Fibroblast of upper back skin (primary cell): ENCODE measurements around the gene UBE2E2.

Source experiments
- DNase-seq: peaks from one replicate; pipeline ENCODE4 v3.0.0-alpha.2; 2013

Gene UBE2E2

GRCh38 chr3:23198801-23199200 lies 4.3 kb upstream of the UBE2E2 start:
- no peak for DNase-seq

DNA sequence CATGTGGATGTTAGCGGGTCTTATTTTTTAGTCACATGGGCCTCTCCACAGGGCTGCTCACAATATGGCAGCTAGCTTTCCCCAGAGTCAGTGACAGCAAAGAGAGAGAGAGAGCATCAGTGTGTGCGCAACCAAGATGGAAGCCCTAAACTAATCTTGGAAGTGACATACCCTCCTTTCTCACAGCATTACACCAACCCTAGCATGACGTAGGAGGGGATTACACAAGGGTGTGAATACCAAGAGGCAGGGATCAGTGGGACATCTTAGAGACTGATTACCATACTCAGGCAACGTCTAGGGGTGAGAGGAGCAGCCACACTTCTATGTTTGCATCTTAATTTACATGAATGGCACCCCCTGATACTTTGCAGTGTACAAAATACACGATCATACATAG lies 3.5 kb upstream of the UBE2E2 start:
- no peak for DNase-seq

GRCh38 chr3:23201154-23201838 lies 1.8 kb upstream of the UBE2E2 start:
- DNase-seq, result no peak

DNA sequence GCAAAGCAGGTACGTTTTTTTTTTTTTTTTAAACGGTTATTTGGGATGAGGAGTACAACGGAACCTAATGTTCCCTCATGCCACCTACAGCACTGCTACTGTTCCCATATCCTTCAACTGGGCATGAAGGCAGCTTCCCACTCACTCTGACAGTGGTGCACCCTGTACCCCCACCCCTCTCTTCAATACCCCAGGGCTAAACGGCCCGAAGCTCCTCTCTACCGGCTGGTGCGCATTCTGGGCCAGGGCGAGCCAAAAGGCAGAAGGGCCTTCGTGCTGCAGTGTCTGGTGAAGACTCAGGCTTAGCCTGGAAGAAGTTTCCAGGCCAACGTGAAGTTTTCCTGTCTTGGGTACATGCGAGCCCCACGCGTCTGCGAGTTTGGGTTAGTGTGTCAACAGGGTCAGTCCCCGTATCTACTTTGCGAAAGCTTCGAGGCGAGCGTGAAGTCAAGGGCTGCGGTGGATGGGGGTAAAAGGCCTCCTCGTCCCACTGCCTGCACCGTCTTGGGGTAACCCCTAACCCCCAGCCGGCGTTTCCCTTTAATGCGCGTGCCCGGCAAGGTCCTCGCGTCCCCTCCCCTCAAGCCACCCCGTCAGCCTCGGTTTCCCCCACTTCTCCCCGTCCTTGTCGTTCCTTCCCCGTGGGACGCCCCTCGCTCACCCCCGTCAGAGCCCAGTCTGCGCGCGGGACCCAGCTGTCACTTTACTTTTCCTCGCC lies 765 bp upstream of the UBE2E2 start:
- peak; percentile 7 for DNase-seq

DNA sequence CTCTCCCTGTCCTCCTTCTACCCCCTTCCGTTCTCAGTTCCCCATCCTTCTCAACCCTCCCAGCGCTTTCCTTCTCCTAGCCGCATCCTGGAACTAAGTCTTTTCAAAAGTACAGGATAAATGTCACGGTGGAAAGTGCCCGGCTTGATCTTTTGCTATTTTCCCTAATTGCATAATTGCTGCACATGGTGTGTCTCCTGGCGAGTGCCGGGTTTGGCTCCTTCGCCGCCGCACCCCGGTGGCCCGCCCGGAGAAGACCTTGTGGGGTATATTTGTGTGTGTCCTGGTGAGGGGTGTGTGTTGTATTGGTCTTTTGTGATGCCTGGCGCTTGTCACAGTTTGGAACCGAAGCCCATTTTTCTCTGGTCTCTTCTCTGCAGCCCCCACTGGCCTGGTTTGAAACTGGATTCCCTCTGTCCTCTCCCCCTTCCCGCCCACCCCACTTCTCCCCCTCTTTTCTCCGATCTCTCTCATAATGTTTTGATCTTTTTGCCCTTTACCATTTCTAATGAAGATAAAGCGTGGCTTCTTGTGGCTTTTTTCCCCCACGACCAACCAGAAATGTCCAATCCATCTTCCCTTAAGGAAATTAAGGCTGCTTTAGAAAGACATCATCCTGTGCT lies 692 bp downstream of the UBE2E2 start:
- no peak for DNase-seq

- DNase-seq, result no peak
Observed at GRCh38 chr3:23206366-23206765, 3.2 kb downstream of the UBE2E2 start.

DNA sequence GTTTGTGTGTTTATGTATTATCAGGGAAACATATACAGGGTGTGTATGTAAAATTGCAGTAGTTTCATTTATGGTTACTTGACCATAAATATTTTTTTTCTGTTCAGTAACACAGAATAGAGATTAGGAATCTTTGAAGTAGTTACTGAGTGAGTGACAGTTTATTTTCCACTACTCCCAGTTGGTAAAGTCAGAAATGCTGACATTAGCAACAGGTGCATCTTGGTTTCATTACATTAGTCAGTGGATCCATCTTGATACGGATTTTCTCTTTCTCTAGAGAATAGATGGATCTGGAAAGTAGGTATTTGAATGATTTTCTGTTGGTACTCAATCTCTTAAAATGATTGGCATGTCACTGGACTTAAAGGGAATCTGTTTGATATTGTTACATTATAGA lies 6.0 kb downstream of the UBE2E2 start:
- DNase-seq, result no peak

DNA sequence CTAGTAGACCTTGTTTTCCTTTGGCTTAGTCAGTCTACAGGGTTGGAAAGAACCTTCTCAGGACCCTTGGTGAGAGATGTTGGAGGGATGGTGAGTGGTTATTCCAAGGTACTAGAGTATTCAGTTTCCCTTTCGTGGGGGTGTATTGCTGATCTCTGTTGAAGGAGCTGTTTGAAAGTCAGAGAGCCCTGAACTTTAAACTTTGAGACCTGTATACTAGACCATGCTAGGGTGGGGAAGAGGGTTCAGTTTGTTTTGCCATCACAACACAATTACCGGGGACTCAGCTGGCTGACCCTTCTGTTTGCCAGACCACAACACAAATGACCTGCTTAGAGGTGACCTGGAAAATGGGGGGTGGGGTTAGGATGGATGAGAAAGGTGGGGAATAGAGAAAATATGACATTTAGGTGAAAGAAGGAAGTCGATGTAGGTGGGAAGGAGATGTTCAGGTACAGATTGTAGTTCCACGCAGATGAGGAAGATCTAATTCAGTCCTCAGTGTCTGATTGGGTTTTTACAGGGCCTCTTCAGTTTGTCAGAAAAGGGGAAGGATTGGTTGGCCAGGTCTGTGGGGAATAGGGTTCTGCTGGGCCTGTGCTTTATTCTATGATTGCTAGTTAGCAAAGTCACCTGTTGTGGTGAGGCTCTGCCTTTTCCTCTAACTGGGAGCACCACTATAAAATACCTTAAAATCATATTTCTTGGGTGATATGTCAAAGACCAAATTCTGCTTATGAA lies 6.8 kb downstream of the UBE2E2 start:
- no peak for DNase-seq

- no peak for DNase-seq
Observed at GRCh38 chr3:23213813-23214212, 10.7 kb downstream of the UBE2E2 start.

GRCh38 chr3:23217872-23218554 lies 14.9 kb downstream of the UBE2E2 start:
- DNase-seq, result no peak

DNA sequence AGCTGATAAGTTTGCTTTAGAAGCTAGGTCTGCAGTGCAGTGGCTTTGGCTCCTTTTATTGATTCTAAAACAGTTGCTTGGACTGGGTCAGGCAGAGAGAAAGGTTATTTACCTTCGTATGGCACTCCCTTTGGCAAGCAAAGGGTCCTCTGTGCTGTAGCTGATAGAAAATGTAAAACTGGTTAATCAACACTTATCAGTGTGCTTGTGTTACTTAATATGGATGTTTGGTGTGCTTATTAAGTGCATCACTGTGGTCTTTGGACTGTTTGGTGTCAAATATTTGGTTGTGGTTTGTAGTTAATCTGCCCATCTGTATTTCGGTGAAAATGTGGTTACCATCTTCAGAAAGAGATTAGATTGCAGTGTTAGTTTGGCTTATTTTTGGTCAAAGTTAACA lies 16.0 kb downstream of the UBE2E2 start:
- DNase-seq, result peak; percentile 18

DNA sequence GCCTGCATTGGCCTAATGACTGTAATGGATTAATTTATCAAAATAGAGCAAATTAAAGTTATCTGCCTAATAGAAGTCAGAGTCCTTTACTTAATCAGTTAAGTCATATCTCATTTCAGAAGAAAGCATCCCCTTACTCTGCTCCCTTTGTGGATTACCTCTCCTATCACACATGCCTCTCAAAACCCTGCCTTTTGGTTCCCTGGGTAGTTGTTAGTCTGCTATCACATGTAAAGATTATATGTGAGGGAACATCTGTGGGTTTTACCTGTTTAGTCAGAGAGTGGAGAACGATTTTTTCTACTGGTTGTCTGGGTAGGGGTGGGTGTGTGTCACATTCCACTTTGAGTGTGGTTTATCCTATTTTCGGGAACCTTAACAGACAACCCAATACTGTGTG lies 16.4 kb downstream of the UBE2E2 start:
- no peak for DNase-seq

- DNase-seq, result no peak
Observed at GRCh38 chr3:23221136-23221535, 18.0 kb downstream of the UBE2E2 start.

DNA sequence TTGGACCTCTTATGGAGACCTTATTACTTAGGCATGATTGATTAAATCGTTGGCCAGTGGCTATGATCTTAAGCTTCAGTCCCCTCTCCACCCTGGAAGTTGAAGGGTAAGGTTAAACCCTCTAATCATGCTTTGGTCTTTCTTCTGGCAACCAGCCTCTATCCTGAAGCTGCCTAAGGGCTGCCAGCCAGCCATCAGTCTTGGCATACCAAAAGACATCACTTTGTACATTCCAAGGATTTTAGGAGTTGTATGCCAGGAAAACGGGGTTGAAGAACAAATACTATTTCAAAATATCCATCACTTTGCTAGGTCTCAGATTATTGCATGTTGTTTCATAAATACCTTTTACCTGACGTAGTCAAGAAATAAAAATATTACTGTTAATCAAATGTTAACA lies 28.9 kb downstream of the UBE2E2 start:
- peak; percentile 28 for DNase-seq

GRCh38 chr3:23232854-23233253 lies 29.7 kb downstream of the UBE2E2 start:
- DNase-seq, result no peak

DNA sequence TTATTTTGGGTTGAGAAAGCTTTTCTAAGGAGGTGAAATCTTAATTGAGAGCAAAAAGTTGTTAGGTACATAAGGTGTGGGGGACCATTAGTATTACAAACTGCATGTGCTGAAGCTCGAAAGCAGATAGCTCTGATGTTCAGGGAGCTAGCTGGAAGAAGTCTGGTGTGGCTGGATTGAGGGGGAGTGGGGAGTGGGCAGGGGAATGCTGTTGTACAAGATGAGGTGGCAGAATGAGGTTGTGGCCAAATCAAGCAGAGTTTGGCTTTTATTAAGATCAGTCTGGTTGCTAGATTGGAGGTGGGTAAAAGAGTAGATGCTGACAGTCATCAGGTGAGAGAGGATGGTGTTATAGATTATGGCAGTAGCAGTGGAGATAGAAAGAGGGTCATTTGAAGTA lies 32.1 kb downstream of the UBE2E2 start:
- no peak for DNase-seq

DNA sequence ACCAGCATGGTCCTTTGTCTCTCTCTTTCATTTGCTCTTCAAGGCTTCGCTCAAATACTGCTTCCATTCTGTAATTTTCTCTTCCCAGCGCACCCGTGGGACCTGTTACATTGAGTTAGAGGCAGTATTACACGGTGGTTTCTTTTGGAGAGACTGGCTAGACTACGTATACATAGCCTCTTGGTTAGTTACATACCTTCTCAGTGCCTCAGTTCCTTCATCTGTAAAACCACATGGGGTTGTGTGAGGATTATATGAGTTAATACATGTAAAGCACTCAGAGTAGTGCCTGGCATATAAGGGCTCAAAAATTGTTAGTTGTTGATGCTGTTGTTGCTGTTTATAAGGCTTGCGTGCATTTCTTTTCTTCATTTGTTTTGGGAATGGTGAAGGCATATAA lies 33.8 kb downstream of the UBE2E2 start:
- no peak for DNase-seq

- DNase-seq, result no peak
Observed at GRCh38 chr3:23238156-23238555, 35.0 kb downstream of the UBE2E2 start.

GRCh38 chr3:23238578-23238977 lies 35.5 kb downstream of the UBE2E2 start:
- DNase-seq, result no peak

DNA sequence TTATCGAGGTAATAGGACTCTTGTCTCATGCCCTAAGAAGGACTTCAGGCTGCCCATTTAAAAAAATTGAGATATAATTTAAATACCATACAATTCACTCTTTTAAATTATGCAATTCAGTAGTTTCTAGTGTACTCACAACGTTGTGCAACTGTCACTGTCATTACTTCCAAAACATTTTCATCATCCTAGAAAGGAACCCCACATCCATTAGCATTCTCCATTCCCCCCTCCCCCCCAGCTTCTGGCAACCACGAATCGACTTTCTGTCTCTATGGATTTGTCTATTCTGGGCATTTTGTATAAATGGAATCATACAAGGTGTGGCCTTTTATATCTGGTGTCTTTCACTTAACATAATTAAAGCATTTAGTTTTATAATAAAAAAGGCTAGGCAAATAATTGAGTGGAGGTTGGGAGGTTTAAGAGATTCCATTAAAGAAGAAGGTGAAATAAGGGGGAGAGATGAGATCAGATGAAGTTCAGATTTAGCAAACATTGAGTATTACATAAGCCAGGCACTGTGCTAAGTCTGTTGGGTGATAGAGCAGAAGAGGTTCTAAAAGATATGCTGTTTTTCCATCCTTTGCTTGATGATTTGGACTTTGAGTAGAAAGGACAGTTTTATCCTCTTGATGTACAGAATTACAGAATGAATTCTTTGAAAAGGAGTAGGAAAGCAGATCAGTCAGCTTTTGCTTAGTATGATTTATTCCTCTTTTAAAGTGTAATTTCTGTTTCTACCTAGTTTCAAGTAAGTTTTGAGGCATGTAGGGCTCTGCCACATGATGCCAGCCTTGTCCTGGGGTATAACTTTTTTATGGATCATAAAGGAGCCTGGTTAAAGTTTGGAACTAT lies 36.3 kb downstream of the UBE2E2 start:
- no peak for DNase-seq

GRCh38 chr3:23240171-23240785 lies 37.2 kb downstream of the UBE2E2 start:
- DNase-seq, result no peak

DNA sequence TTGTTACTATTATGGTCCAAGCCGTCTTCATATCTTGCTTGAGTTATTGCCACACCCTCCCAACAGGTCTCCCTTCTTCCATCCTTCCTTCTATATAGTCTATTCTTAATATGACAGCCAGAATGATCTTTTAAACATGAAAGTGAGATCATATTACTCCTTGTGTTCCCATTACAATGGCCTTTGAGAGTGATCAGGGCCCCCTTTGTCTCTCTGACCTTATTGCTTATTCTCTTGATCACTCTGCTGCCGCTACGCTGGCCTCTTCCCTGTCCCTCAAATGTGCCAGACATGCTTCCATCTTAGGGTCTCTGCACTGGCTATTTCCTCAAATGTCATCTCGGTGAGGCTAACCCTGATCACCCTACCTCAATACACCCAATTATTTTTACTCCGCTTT lies 38.1 kb downstream of the UBE2E2 start:
- DNase-seq, result no peak
